22Rv1 (cell line): ENCODE data around the gene PROM1.

Experiments used
- H3K27ac ChIP-seq: fragments of 450-650 bp; 2 replicates; pipeline ENCODE4 v1.5.1; 2017
- CTCF ChIP-seq: fragments of 450-650 bp; IDR thresholded peaks from 2 replicates; pipeline ENCODE4 v1.5.1; 2017; ENCODE audit warnings: mild to moderate bottlenecking
- ZFX ChIP-seq: fragments of 450-650 bp; IDR thresholded peaks from 2 replicates; pipeline ENCODE4 v1.6.1; 2017; ENCODE audit warnings: antibody characterized with exemption, borderline replicate concordance

Gene PROM1

GRCh38 chr4:16110199-16110598 lies 26.4 kb upstream of the PROM1 start:
- no peak for TF ChIP-seq CTCF
- no peak for TF ChIP-seq ZFX
- no peak overlapping the region for H3K27ac ChIP-seq

DNA sequence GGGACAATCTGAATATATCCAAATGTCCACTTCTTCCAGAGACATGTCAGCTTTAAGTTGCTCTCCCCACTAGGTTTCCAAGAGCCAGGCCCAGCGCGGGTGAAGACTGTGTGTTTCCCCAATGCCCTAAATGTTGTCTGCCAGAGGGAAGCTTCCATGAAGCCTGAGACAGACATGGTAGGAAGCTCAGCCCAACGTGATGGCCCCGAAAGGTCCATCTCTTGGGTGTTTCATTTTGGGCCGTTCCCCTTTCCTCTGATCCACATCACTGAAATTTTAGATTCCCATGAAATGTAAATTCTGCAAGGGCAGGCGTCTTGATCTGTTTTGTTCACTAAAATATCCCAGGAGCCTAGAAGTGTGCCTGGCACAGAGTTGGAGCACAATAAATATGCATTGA lies 25.4 kb upstream of the PROM1 start:
- TF ChIP-seq CTCF: no peak
- no peak for TF ChIP-seq ZFX
- H3K27ac ChIP-seq: no peak overlapping the region

DNA sequence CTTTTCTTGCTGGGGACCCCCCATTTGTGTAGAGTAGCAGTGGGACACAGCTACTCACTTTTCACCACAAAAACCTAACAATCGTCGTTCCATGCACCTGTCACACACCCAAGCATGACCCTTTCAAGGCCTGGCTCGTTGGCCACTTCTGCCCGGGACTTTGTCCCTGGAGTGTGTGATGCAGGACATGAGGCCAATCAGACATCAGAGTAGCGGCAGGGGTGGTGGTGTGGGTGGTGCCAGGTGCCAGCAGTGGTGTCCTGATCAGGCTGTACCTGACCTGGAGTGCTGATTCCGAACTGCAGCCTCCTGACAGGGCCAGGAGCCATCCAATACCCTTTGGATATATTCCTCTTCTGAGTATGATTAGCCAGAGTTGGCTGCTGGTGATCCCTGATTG lies 23.1 kb upstream of the PROM1 start:
- TF ChIP-seq ZFX: no peak
- no peak for TF ChIP-seq CTCF
- no peak overlapping the region for H3K27ac ChIP-seq

- H3K27ac ChIP-seq: no peak overlapping the region
- TF ChIP-seq ZFX (no peak), CTCF (no peak)
Measured at GRCh38 chr4:16104520-16104919, 20.7 kb upstream of the PROM1 start.

DNA sequence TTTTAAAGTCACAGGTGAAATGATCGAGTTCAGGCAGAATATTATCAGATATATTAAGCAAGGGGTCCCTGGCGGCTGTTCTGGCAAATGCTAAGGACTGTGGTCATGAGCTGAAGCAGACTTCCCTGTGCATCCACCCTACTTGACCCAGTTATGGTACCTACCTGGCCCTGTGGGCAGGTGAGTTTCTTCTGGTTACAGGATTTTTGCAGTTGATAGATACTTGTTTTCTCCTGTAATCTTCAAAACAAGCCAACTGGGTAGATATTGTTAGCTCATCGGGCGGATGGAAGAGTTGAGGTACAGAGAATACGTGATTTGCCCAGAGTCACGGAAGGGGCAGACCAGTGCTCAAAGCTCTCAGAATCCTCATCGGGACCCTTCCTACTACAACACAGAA lies 18.5 kb upstream of the PROM1 start:
- H3K27ac ChIP-seq: no peak overlapping the region
- no peak for TF ChIP-seq CTCF
- no peak for TF ChIP-seq ZFX

- no peak for TF ChIP-seq ZFX
- no peak for TF ChIP-seq CTCF
- H3K27ac ChIP-seq: no peak overlapping the region
Measured at GRCh38 chr4:16100833-16101232, 17.0 kb upstream of the PROM1 start.

GRCh38 chr4:16092682-16093319 lies 9.0 kb upstream of the PROM1 start:
- H3K27ac ChIP-seq: no peak overlapping the region
- TF ChIP-seq CTCF: no peak
- TF ChIP-seq ZFX: no peak
